CD14-positive monocyte (primary cell): ENCODE results near the gene CEP128. TPM values are rescaled to one million over a fixed set of nuclear protein-coding genes. Genes with fewer than 3 reads are reported as not detected.
A peak's percentile ranks its signal among the peaks of the same experiment; 100 is the strongest.

Experiments used
- DNase-seq, 3 donors: peaks; one replicate each; pipeline ENCODE4 v3.0.0-alpha.2; 2011 to 2022
- H2AFZ ChIP-seq: 2 replicates; pipeline ENCODE4 v1.6.0; 2012; ENCODE audit warnings: mild to moderate bottlenecking, low read depth, low read length, inconsistent platforms; ENCODE audit not compliant: insufficient read depth, poor library complexity, severe bottlenecking
- H3K27ac ChIP-seq, 2 donors: 1 replicate in 1 of 2; 2 replicates in 1 of 2; pipeline ENCODE4 v1.5.1; 2012 to 2013; ENCODE audit warnings: low read length in 2 of 2, control low read depth in 1 of 2, inconsistent platforms in 1 of 2, low read depth in 1 of 2, mild to moderate bottlenecking in 1 of 2
- H3K27me3 ChIP-seq, 2 donors: one replicate each; pipeline versions ENCODE4 v1.6.0 to v1.6.1; 2011 to 2013; ENCODE audit warnings: low read length in 2 of 2; ENCODE audit not compliant: control insufficient read depth in 2 of 2, insufficient read depth in 2 of 2
- H3K36me3 ChIP-seq, 2 donors: replicated peaks in 1 of 2; 1 replicate in 1 of 2; 2 replicates in 1 of 2; pipeline versions ENCODE4 v1.5.1 to v1.6.1; 2012 to 2013; ENCODE audit warnings: low read length in 2 of 2, control low read depth in 1 of 2, inconsistent platforms in 1 of 2, mild to moderate bottlenecking in 1 of 2; ENCODE audit not compliant: insufficient read depth in 2 of 2, control insufficient read depth in 1 of 2
- H3K4me1 ChIP-seq, 2 donors: 1 replicate in 1 of 2; 2 replicates in 1 of 2; pipeline versions ENCODE4 v1.5.1 to v1.6.1; 2012 to 2013; ENCODE audit warnings: low read length in 2 of 2, control low read depth in 1 of 2, inconsistent platforms in 1 of 2, mild to moderate bottlenecking in 1 of 2, moderate library complexity in 1 of 2; ENCODE audit not compliant: insufficient read depth in 2 of 2, control insufficient read depth in 1 of 2
- H3K4me2 ChIP-seq: replicated peaks from 2 replicates; pipeline ENCODE3; 2012; ENCODE audit warnings: low read length, moderate library complexity, mild to moderate bottlenecking; ENCODE audit not compliant: poor library complexity, severe bottlenecking; ENCODE audit errors: extremely low read depth
- H3K4me3 ChIP-seq, 3 experiments: fragments of 200-600 bp in 1 of 3; sonication (generic) in 1 of 3; replicated peaks in 1 of 3; 1 replicate in 2 of 3; 2 replicates in 1 of 3; pipeline ENCODE4 v1.5.1; 2011 to 2013; ENCODE audit warnings: low read length in 3 of 3, mild to moderate bottlenecking in 3 of 3, control low read depth in 2 of 3, low read depth in 2 of 3, inconsistent platforms in 1 of 3, moderate library complexity in 1 of 3
- H3K79me2 ChIP-seq: 2 replicates; pipeline ENCODE4 v1.6.0; 2012; ENCODE audit warnings: mild to moderate bottlenecking, control low read depth, inconsistent platforms, low read length, moderate library complexity; ENCODE audit not compliant: insufficient read depth
- H3K9ac ChIP-seq: 2 replicates; pipeline ENCODE4 v1.6.0; 2017; ENCODE audit warnings: low read length, mild to moderate bottlenecking; ENCODE audit not compliant: insufficient read depth, poor library complexity, severe bottlenecking
- H3K9me3 ChIP-seq, 2 donors: replicated peaks in 1 of 2; 1 replicate in 1 of 2; 2 replicates in 1 of 2; pipeline versions ENCODE4 v1.5.1 to v1.6.1; 2012 to 2013; ENCODE audit warnings: low read length in 2 of 2, control low read depth in 1 of 2; ENCODE audit not compliant: control insufficient read depth in 1 of 2, insufficient read depth in 1 of 2
- H4K20me1 ChIP-seq: 2 replicates; pipeline ENCODE4 v1.6.0; 2012; ENCODE audit warnings: mild to moderate bottlenecking, low read length, control low read depth, moderate library complexity; ENCODE audit not compliant: insufficient read depth
- H3K27ac Mint-ChIP-seq, 7 donors: one replicate each; pipeline ENCODE4 v1.8.0; 2020; ENCODE audit warnings: mild to moderate bottlenecking in 7 of 7, mixed read lengths in 7 of 7, moderate library complexity in 6 of 7, inconsistent platforms in 2 of 7
- H3K27me3 Mint-ChIP-seq, 3 donors: one replicate each; pipeline ENCODE4 v1.8.0; 2021 to 2022; ENCODE audit warnings: low read depth in 3 of 3, mild to moderate bottlenecking in 3 of 3, mixed read lengths in 3 of 3, moderate library complexity in 3 of 3, inconsistent platforms in 1 of 3
- H3K36me3 Mint-ChIP-seq, 2 donors: one replicate each; pipeline ENCODE4 v1.8.0; 2020; ENCODE audit warnings: mixed read lengths in 2 of 2, inconsistent platforms in 1 of 2, mild to moderate bottlenecking in 1 of 2
- H3K4me1 Mint-ChIP-seq: one replicate; pipeline ENCODE4 v1.8.0; 2020; ENCODE audit warnings: mild to moderate bottlenecking, mixed read lengths
- H3K4me3 Mint-ChIP-seq, 2 donors: one replicate each; pipeline ENCODE4 v1.8.0; 2020; ENCODE audit warnings: mild to moderate bottlenecking in 2 of 2, mixed read lengths in 2 of 2, moderate library complexity in 1 of 2
- H3K9me3 Mint-ChIP-seq, 7 donors: one replicate each; pipeline ENCODE4 v1.8.0; 2020 to 2022; ENCODE audit warnings: mixed read lengths in 7 of 7, mild to moderate bottlenecking in 6 of 7, moderate library complexity in 6 of 7, inconsistent platforms in 2 of 7
- CTCF ChIP-seq: fragments of 200-600 bp; IDR thresholded peaks from one replicate; pipeline ENCODE4 v1.8.0; 2022; ENCODE audit warnings: antibody characterized with exemption, mild to moderate bottlenecking
- WGBS: methylation state at CpG from one replicate; pipeline ENCODE4 v1.1.5; 2013; ENCODE audit warnings: missing lambda C conversion rate; ENCODE audit not compliant: insufficient coverage; 5-methylcytosine and 5-hydroxymethylcytosine counted together
- intact Hi-C, 2 donors: fragments of 100-400 bp; cut with micrococcal nuclease; formaldehyde crosslinking; loops; one replicate each; pipeline versions ENCODE4 v1.15.0 to v1.15.1; 2023
- polyA minus RNA-seq: library from RNA; depleted of rRNA, polyadenylated mRNA; stranded (reverse); fragments of >200 nt; gene quantifications from 2 replicates; pipeline ENCODE4 v1.2.3, GENCODE V29; 2012
- polyA plus RNA-seq, 3 donors: library from polyadenylated mRNA; depleted of rRNA in 1 of 3; unstranded in 2 of 3; stranded (reverse) in 1 of 3; fragments of 300-500 nt in 2 of 3; fragments of >200 nt in 1 of 3; fragmentation: Illumina TruSeq in 2 of 3; gene quantifications; 1 replicate in 2 of 3; 2 replicates in 1 of 3; pipeline ENCODE4 v1.2.3, GENCODE V29; 2012 to 2021
- total RNA-seq, 12 experiments: library from RNA in 1 of 12; stranded (reverse) in 1 of 12; fragments of 120-200 nt in 1 of 12; gene quantifications; one replicate each; pipeline ENCODE4 v1.2.4 and lab custom pipeline; 2013 to 2026; ENCODE audit warnings: mixed read lengths in 6 of 12, inconsistent platforms in 1 of 12

CEP128 gene
- 5.5 TPM for total RNA-seq (2013)
- under 1 TPM; 0.41 to 0.88 (median 0.62) TPM for polyA plus RNA-seq
- polyA minus RNA-seq, result 2.5 and 4.4 TPM in 2 replicates
- 3.7 to 17.6 (median 6.0) reads per million in 11 experiments for total RNA-seq (lab: John Stamatoyannopoulos, UW)

- Histone ChIP-seq H3K9ac (peak within 1 kb of the TSS; percentile 62), H3K27me3 (no peaks in the 10 kb centered on the region), H3K36me3 (no peaks in the 10 kb centered on the region), H3K4me2 (peak within 1 kb of the TSS; percentile 94), H3K9me3 (no peaks in the 10 kb centered on the region), H3K4me1 (peaks cover 18 to 19% of the 10 kb centered on the region in 2 donors), H3K4me3 (peak within 1 kb of the TSS; percentile 90 to 96 (median 93)), H4K20me1 (no peaks in the 10 kb centered on the region), H2AFZ (peak within 1 kb of the TSS; percentile 100), H3K79me2 (peaks cover 25% of the 10 kb centered on the region), H3K27ac (peak within 1 kb of the TSS; percentile 38 to 75)
- WGBS, result under 1% methylated on average over 24 of the region's 40 CpGs
- peak within 1 kb of the TSS; percentile 87 to 94 for H3K4me3 Mint-ChIP-seq
- H3K9me3 Mint-ChIP-seq, result peaks cover 0 to 3% (median 0%) of the 10 kb centered on the region in 7 donors
- TF ChIP-seq CTCF, result no peak
- H3K27me3 Mint-ChIP-seq, result peaks cover 0 to 1% (median 0%) of the 10 kb centered on the region in 3 donors
- DNase-seq, result peak; percentile 84 to 91 (median 86)
- H3K27ac Mint-ChIP-seq, result peak within 1 kb of the TSS; percentile 78 to 95 (median 88)
- peaks cover 0 to 3% of the 10 kb centered on the region in 2 donors for H3K36me3 Mint-ChIP-seq
- intact Hi-C loops, result no loop called here
- peaks cover 22% of the 10 kb centered on the region for H3K4me1 Mint-ChIP-seq
Measured at GRCh38 chr14:80941241-80942185, at the start of gene CEP128. TSS of gene CEP128 (minus strand) at chr14:80941738.

GRCh38 chr14:80988735-80989429 is 47.3 kb upstream of the CEP128 start:
- Histone ChIP-seq H3K36me3 (no peaks in the 10 kb centered on the region), H4K20me1 (no peaks in the 10 kb centered on the region), H3K9me3 (no peaks in the 10 kb centered on the region), H3K9ac (no peak overlapping the region), H3K79me2 (no peaks in the 10 kb centered on the region), H3K27me3 (no peaks in the 10 kb centered on the region), H3K4me3 (no peak overlapping the region), H3K4me2 (no peak overlapping the region), H3K4me1 (no peaks in the 10 kb centered on the region), H2AFZ (no peak overlapping the region), H3K27ac (no peak overlapping the region)
- Mint-ChIP-seq H3K4me1 (peaks cover 2% of the 10 kb centered on the region), H3K27ac (no peak overlapping the region), H3K36me3 (no peaks in the 10 kb centered on the region), H3K9me3 (no peaks in the 10 kb centered on the region), H3K4me3 (no peak overlapping the region), H3K27me3 (peaks cover 0 to 3% (median 0%) of the 10 kb centered on the region in 3 donors)
- 81% methylated on average over 4 of the region's 6 CpGs for WGBS
- TF ChIP-seq CTCF, result no peak
- intact Hi-C loops, result no loop called here
- peak; percentile 9 to 54 (median 37) for DNase-seq
